Spleen (tissue), 11 donors: ENCODE measurements around the gene RPL36AL. TPM values are rescaled to one million over a fixed set of nuclear protein-coding genes. Genes with fewer than 3 reads are reported as not detected.

Source experiments
- DNase-seq: peaks from one replicate; pipeline ENCODE4 v3.0.0-alpha.2; 2020
- H3K27ac ChIP-seq, 8 donors: fragments of 200-600 bp; sonication (generic) in 7 of 8; 1 replicate in 4 of 8; 2 replicates in 4 of 8; pipeline versions ENCODE4 v1.5.0 to v1.8.0; 2016 to 2021; ENCODE audit warnings: inconsistent platforms in 4 of 8, mild to moderate bottlenecking in 4 of 8, moderate library complexity in 1 of 8
- H3K27me3 ChIP-seq, 7 donors: fragments of 200-600 bp; sonication (generic) in 6 of 7; replicated peaks in 1 of 7; 1 replicate in 4 of 7; 2 replicates in 3 of 7; pipeline versions ENCODE4 v1.5.0 to v1.8.0; 2016 to 2021; ENCODE audit warnings: inconsistent platforms in 3 of 7, mild to moderate bottlenecking in 1 of 7
- H3K36me3 ChIP-seq, 6 donors: fragments of 200-600 bp; sonication (generic) in 5 of 6; 1 replicate in 4 of 6; 2 replicates in 2 of 6; pipeline versions ENCODE4 v1.5.0 to v1.8.0; 2016 to 2021; ENCODE audit warnings: inconsistent platforms in 2 of 6
- H3K4me1 ChIP-seq, 6 donors: fragments of 200-600 bp; sonication (generic) in 5 of 6; 1 replicate in 3 of 6; 2 replicates in 3 of 6; pipeline versions ENCODE4 v1.5.0 to v1.8.0; 2016 to 2021; ENCODE audit warnings: inconsistent platforms in 3 of 6
- H3K4me3 ChIP-seq, 8 donors: fragments of 200-600 bp; sonication (generic) in 7 of 8; 1 replicate in 4 of 8; 2 replicates in 4 of 8; pipeline versions ENCODE4 v1.5.0 to v1.8.0; 2016 to 2021; ENCODE audit warnings: inconsistent platforms in 4 of 8, mild to moderate bottlenecking in 4 of 8, moderate library complexity in 2 of 8
- H3K9me3 ChIP-seq, 8 donors: fragments of 200-600 bp; sonication (generic) in 7 of 8; 1 replicate in 4 of 8; 2 replicates in 4 of 8; pipeline versions ENCODE4 v1.5.0 to v1.8.0; 2016 to 2021; ENCODE audit warnings: inconsistent platforms in 4 of 8
- POLR2A ChIP-seq, 3 donors: fragments of 450-650 bp; IDR thresholded peaks; one replicate each; pipeline ENCODE4 v1.5.1; 2017; ENCODE audit warnings: antibody characterized with exemption in 3 of 3, mild to moderate bottlenecking in 1 of 3
- POLR2AphosphoS5 ChIP-seq, 3 donors: sonication (generic); formaldehyde crosslinking; IDR thresholded peaks; one replicate each; pipeline ENCODE4 v1.5.1; 2017; ENCODE audit warnings: antibody characterized with exemption in 3 of 3
- WGBS, 5 donors: extraction: QIAGEN DNeasy Blood & Tissue Kit in 3 of 5; methylation state at CpG; one replicate each; pipeline versions ENCODE4 v1.1.5 to v1.1.7; 2013 to 2018; 5-methylcytosine and 5-hydroxymethylcytosine counted together
- intact Hi-C: fragments of 100-400 bp; cut with DNase I; formaldehyde crosslinking; loops from one replicate; pipeline ENCODE4 v1.15.0; 2023; ENCODE audit warnings: low total_unique reads
- polyA plus RNA-seq, 3 donors: library from polyadenylated mRNA; stranded (reverse); fragments of 200-250 nt; gene quantifications; one replicate each; pipeline ENCODE4 v1.2.1, GENCODE V29; 2013
- total RNA-seq, 7 donors: library from RNA; depleted of rRNA in 3 of 7; stranded (reverse); fragments of >200 nt in 3 of 7; fragmentation: NEBNext Ultra II Directional in 4 of 7; extraction: Animal tissue kit (Norgen Biotek cat#: 25700) in 4 of 7; gene quantifications; one replicate each; pipeline versions ENCODE4 v1.1.0 to v1.2.1, GENCODE V29; 2016 to 2021
- TF ChIP-seq, protein P1 (sequence below), 11 experiments: fragments of 200-600 bp in 7 of 11; fragments of 450-650 bp in 4 of 11; sonication (generic) in 4 of 11; IDR thresholded peaks in 8 of 11; conservative IDR thresholded peaks in 3 of 11; 1 replicate in 7 of 11; 2 replicates in 4 of 11; pipeline versions ENCODE4 v1.4.0 to v1.8.0; 2016 to 2021; ENCODE audit warnings: antibody characterized with exemption in 11 of 11, inconsistent platforms in 4 of 11, mild to moderate bottlenecking in 1 of 11
- donor health status: healthy with polysubstance abuse.
- donor health status: DM: no; HTN: no; CAD: no; lungs with moderate emphysema.
- donor health status: DM: no; HTN: no; CAD: no.
- donor health status: Bipolar disorder and iron deficiency.
- donor health status: healthy.
- donor health status: DM: no; HTN: no; CAD: no.
- donor health status: DM: yes; HTN: yes; CAD: no.

Gene RPL36AL
- total and polyA plus RNA-seq, 10 donors = 122 to 638 (median 216) TPM

DNA sequence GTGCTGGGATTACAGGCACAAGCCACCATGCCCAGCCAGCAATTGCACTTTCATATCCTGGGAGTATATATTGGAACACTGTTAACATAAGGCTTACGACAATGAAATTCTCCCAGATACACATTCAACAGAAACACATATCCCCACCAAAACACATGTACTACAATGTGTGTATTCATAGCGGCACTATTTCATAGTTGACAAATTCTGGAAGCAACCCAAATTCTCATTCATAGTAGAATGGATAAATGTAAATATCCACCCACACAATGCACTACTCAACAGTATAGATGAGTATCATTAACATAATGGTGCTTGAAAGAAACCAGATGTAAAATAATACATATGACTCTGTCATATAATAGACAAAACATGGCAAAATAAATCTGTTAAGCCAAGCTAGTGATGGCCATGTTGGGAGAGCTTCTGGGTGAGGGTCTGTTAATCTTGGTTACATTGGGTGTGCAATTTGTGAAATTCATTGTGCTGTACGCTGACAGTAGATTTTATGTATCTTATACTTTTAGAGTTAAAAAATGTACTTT lies 17.2 kb upstream of the RPL36AL start:
- intact Hi-C loops = loop anchor here (10.0 kb wide), 1 partner anchor 127 kb away; the partner anchor contains the start of gene KLHDC2
- Histone ChIP-seq H3K27me3 (no peaks in the 10 kb centered on the region), H3K9me3 (no peaks in the 10 kb centered on the region), H3K4me1 (peaks cover 15 to 88% (median 48%) of the 10 kb centered on the region in 6 donors), H3K36me3 (peaks cover 0 to 43% (median 6%) of the 10 kb centered on the region in 6 donors), H3K4me3 (no peak overlapping the region), H3K27ac (no peak overlapping the region)
- DNase-seq = no peak
- WGBS, 5 donors = 87 to 99% (median 95%) methylated on average over 3 of the region's 3 CpGs
- TF ChIP-seq POLR2AphosphoS5 (IDR thresholded peaks at IDR 0.05) (no peak), POLR2A (IDR thresholded peaks at IDR 0.05) (no peak)
- TF ChIP-seq, protein P1, sequence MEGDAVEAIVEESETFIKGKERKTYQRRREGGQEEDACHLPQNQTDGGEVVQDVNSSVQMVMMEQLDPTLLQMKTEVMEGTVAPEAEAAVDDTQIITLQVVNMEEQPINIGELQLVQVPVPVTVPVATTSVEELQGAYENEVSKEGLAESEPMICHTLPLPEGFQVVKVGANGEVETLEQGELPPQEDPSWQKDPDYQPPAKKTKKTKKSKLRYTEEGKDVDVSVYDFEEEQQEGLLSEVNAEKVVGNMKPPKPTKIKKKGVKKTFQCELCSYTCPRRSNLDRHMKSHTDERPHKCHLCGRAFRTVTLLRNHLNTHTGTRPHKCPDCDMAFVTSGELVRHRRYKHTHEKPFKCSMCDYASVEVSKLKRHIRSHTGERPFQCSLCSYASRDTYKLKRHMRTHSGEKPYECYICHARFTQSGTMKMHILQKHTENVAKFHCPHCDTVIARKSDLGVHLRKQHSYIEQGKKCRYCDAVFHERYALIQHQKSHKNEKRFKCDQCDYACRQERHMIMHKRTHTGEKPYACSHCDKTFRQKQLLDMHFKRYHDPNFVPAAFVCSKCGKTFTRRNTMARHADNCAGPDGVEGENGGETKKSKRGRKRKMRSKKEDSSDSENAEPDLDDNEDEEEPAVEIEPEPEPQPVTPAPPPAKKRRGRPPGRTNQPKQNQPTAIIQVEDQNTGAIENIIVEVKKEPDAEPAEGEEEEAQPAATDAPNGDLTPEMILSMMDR (IDR thresholded peaks at IDR 0.05 in 8 of 11, conservative IDR thresholded peaks at IDR 0.05 in 3 of 11) = no peak

DNA sequence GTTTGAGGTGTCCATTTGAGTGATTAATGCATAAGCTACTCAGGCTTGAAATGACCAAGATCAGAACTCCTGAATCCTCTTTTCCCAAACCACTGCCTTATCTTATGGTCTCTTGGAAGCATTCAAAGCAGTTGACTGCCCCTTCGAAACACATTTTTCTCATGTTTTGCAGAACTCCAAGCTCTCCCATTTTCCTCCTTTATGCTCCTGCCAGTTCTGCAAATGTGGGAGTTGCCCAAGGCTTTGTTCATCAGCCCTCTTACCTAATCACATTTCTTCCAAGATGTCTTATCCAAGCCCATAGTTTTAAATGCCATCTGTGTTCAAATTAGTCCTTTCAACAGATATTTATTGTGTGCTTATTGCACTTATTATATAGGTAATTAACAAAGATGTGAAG lies 16.4 kb upstream of the RPL36AL start:
- peaks cover 0 to 41% (median 6%) of the 10 kb centered on the region in 6 donors for H3K36me3 ChIP-seq
- H3K4me1 ChIP-seq = peaks cover 18 to 88% (median 49%) of the 10 kb centered on the region in 6 donors
- H3K9me3 ChIP-seq = no peaks in the 10 kb centered on the region
- DNase-seq = no peak
- 88 to 100% (median 100%) methylated on average over 1 of the region's 1 CpG for WGBS, 5 donors
- TF ChIP-seq POLR2AphosphoS5 (IDR thresholded peaks at IDR 0.05) = no peak
- TF ChIP-seq, protein P1 (IDR thresholded peaks at IDR 0.05 in 8 of 11, conservative IDR thresholded peaks at IDR 0.05 in 3 of 11) = no peak
- TF ChIP-seq POLR2A (IDR thresholded peaks at IDR 0.05) = no peak
- peak overlapping the region in 1 of 8 donors; percentile 99 for H3K27ac ChIP-seq
- no peaks in the 10 kb centered on the region for H3K27me3 ChIP-seq
- intact Hi-C loops = loop anchor here (10.0 kb wide), 1 partner anchor 128 kb away; the partner anchor contains the start of gene KLHDC2
- no peak overlapping the region for H3K4me3 ChIP-seq

DNA sequence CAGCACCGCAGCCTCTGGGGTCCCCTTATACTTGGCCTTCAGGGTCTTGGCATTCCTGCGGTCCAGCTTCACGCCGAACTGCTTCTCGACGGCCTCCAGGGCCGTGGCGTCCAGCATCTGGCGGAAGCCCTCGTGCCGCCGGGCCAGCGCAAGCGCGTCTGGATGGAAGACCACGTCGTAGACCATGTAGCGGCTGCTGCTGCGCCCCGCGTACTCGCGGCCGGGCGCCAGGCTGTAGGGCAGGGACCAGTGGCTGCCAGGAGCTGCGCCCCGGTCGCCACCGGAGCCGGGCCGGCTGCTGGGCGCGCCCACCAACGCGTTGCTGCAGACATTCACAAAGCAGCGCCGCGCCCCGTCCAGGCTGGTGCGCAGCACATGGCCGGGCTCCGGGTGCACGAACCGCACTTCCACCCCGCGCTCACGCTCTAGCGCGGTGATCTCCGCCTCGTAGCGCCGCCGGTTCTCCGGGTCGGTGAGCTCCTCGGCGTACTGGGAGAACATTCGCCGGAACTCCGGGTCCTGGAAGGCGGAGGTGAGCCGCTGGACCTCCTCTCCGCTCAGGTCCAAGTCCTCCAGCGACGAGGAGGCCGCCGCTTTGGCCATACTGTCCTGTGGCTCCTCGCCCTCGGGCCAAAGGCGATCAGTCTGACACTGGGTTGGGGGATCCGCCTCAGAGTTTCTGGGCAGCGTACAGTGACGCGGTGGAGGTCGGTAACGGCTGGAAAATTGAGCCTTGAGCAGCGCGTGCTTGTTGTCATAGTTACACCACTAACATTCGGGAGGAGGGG lies 14.3 kb upstream of the RPL36AL start, which contains the start of gene DNAAF2:
Gene DNAAF2 (minus strand): TSS at position 698 of the 788 bp plus-strand sequence. CDS start 95 bp downstream, at position 603.
- Histone ChIP-seq H3K27me3 (no peaks in the 10 kb centered on the region), H3K4me1 (peaks cover 18 to 89% (median 49%) of the 10 kb centered on the region in 6 donors), H3K4me3 (peak within 1 kb of the TSS; percentile 90 to 99 (median 97)), H3K36me3 (peaks cover 0 to 32% (median 4%) of the 10 kb centered on the region in 6 donors), H3K9me3 (no peaks in the 10 kb centered on the region), H3K27ac (peak within 1 kb of the TSS; percentile 94 to 99 (median 98))
- peak; percentile 96 for DNase-seq
- intact Hi-C loops = loop anchor here (10.0 kb wide), 1 partner anchor 130 kb away; the partner anchor contains the start of gene KLHDC2
- TF ChIP-seq, protein P1 (IDR thresholded peaks at IDR 0.05 in 8 of 11, conservative IDR thresholded peaks at IDR 0.05 in 3 of 11) = peak in 1 of 11 experiments; percentile 10
- TF ChIP-seq POLR2AphosphoS5 (IDR thresholded peaks at IDR 0.05) = peak in 2 of 3 donors; percentile 8 to 21
- TF ChIP-seq POLR2A (IDR thresholded peaks at IDR 0.05) = peak in 1 of 3 donors; percentile 4
- 0 to 1% (median 0%) methylated on average over 14 to 80 of the region's 80 CpGs for WGBS, 5 donors
